HepG2 (cell line): ENCODE data around the gene PLEKHG4. TPM values are rescaled to one million over a fixed set of nuclear protein-coding genes. Genes with fewer than 3 reads are reported as not detected.

Source experiments
- GLI4 ChIP-seq: sonication (generic); formaldehyde crosslinking; IDR thresholded peaks from 2 replicates; pipeline ENCODE4 v1.5.1; 2020; ENCODE audit warnings: missing genetic modification reagents, mild to moderate bottlenecking, moderate library complexity, borderline replicate concordance
- IRX3 ChIP-seq: sonication (generic); formaldehyde crosslinking; IDR thresholded peaks from 2 replicates; pipeline ENCODE4 v1.8.1; 2023; ENCODE audit warnings: mild to moderate bottlenecking, low read depth, missing genetic modification reagents, borderline replicate concordance
- JARID2 ChIP-seq: sonication (generic); formaldehyde crosslinking; IDR thresholded peaks from 2 replicates; pipeline ENCODE4 v1.8.1; 2023; ENCODE audit warnings: missing genetic modification reagents, inconsistent platforms; ENCODE audit not compliant: insufficient replicate concordance
- NR1H2 ChIP-seq: sonication (generic); formaldehyde crosslinking; IDR thresholded peaks from 2 replicates; pipeline ENCODE4 v1.8.1; 2022; ENCODE audit warnings: low read depth, missing genetic modification reagents, borderline replicate concordance
- SP140L ChIP-seq: sonication (generic); formaldehyde crosslinking; IDR thresholded peaks from 2 replicates; pipeline ENCODE4 v1.4.0; 2020; ENCODE audit warnings: missing genetic modification reagents, borderline replicate concordance
- ZNF274 ChIP-seq: sonication (generic); formaldehyde crosslinking; IDR thresholded peaks from 2 replicates; pipeline ENCODE4 v1.5.1; 2020; ENCODE audit warnings: mild to moderate bottlenecking, missing genetic modification reagents
- ZNF557 ChIP-seq: sonication (generic); formaldehyde crosslinking; IDR thresholded peaks from 2 replicates; pipeline ENCODE4 v1.4.0; 2020; ENCODE audit warnings: missing genetic modification reagents
- ZNF850 ChIP-seq: sonication (generic); formaldehyde crosslinking; conservative IDR thresholded peaks from 2 replicates; pipeline ENCODE4 v1.9.0; 2021; ENCODE audit warnings: mild to moderate bottlenecking, missing genetic modification reagents
- polyA plus RNA-seq, 8 experiments: library from polyadenylated mRNA; depleted of rRNA in 3 of 8; stranded (reverse) in 7 of 8; unstranded in 1 of 8; fragments of >200 nt; fragmentation: Illumina TruSeq in 4 of 8; extraction: Trizol in 4 of 8; gene quantifications; 2 replicates each; pipeline versions ENCODE4 v1.2.1 to v1.2.3, GENCODE V29; 2011 to 2016; ENCODE audit warnings: low read depth in 4 of 8, missing spikeins in 1 of 8, mixed read lengths in 1 of 8; ENCODE audit not compliant: insufficient read depth in 1 of 8
- total RNA-seq, 5 experiments: library from RNA; depleted of rRNA; stranded (reverse); fragments of >200 nt; fragmentation: Illumina TruSeq; extraction: Trizol; gene quantifications; 2 replicates each; pipeline ENCODE4 v1.2.3, GENCODE V29; 2016; ENCODE audit warnings: low read depth in 1 of 5
- TF ChIP-seq, protein P1 (sequence below): sonication (generic); formaldehyde crosslinking; IDR thresholded peaks from 2 replicates; pipeline ENCODE4 v1.4.0; 2020; ENCODE audit warnings: mild to moderate bottlenecking, missing genetic modification reagents, borderline replicate concordance
- TF ChIP-seq, protein P2 (sequence below): sonication (generic); formaldehyde crosslinking; conservative IDR thresholded peaks from 2 replicates; pipeline ENCODE4 v1.4.0; 2020; ENCODE audit warnings: missing genetic modification reagents
- TF ChIP-seq, protein P3 (sequence below): IDR thresholded peaks from 2 replicates; pipeline ENCODE4 v1.6.1; 2016; ENCODE audit warnings: mild to moderate bottlenecking
- TF ChIP-seq, protein P4 (sequence below): sonication (generic); formaldehyde crosslinking; IDR thresholded peaks from 2 replicates; pipeline ENCODE4 v1.5.1; 2020; ENCODE audit warnings: missing genetic modification reagents, mild to moderate bottlenecking, borderline replicate concordance
- TF ChIP-seq, protein P5 (sequence below): sonication (generic); formaldehyde crosslinking; IDR thresholded peaks from 2 replicates; pipeline ENCODE4 v1.4.0; 2020; ENCODE audit warnings: mild to moderate bottlenecking, missing genetic modification reagents, borderline replicate concordance

The PLEKHG4 gene
- total and polyA plus RNA-seq, 2 of the 13 experiments (the other 11 are each of a cell fraction or from before 2014, with no cell fraction given): 7.1 to 13.6 TPM

DNA sequence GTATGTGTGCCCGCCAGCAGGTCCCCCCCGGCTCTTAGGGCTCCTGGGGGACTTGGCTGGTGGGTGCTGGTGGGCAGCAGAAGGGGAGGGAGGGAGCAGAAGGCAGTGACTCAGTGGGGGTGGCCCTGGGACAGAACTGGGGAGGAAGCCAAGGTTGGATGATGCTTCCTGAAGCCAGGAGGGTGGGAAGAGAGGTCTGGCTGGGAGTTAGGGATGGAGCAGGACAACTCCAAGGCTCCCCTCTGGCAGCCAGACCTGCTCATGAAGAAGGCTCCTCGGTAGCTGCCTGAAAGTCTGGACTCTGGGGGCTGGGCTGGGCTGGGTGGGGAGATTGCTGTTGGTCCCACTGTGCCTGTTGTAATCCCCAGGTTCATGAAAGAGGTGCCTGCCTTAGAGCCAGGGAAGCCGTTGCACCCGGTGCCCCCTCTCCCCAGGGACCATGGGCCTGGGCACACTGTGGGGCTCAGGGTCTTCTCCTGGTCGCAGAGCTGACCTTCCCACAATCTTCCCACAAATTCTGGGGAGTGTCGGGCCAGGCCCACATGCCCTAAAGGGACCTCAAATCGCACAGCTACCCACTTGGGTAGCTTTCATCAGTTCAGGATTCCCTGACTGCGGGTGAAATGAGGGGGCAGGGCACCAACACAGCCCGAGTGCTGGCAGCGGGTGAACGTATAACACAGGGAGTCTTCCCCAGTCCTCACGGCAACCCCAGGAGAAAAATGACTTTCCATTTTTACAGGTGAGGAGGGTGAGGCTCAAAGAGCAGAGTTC lies 1.1 kb upstream of the PLEKHG4 start (continued):
- TF ChIP-seq, protein P1, sequence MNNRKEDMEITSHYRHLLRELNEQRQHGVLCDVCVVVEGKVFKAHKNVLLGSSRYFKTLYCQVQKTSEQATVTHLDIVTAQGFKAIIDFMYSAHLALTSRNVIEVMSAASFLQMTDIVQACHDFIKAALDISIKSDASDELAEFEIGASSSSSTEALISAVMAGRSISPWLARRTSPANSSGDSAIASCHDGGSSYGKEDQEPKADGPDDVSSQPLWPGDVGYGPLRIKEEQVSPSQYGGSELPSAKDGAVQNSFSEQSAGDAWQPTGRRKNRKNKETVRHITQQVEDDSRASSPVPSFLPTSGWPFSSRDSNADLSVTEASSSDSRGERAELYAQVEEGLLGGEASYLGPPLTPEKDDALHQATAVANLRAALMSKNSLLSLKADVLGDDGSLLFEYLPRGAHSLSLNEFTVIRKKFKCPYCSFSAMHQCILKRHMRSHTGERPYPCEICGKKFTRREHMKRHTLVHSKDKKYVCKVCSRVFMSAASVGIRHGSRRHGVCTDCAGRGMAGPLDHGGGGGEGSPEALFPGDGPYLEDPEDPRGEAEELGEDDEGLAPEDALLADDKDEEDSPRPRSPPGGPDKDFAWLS (CRISPR knock-in tag): no peak
- TF ChIP-seq ZNF557 (CRISPR knock-in tag) (no peak), SP140L (CRISPR knock-in tag) (no peak), ZNF274 (CRISPR knock-in tag) (0 out of 2 replicates have a peak, but pooled peaks have one; percentile 17), IRX3 (CRISPR knock-in tag) (no peak), JARID2 (CRISPR knock-in tag) (peak; percentile 3), ZNF850 (CRISPR knock-in tag) (0 out of 2 replicates have a peak, but pooled peaks have one; percentile 52), NR1H2 (CRISPR knock-in tag) (no peak), GLI4 (0 out of 2 replicates have a peak, but pooled peaks have one; percentile 14)
- TF ChIP-seq, protein P2, sequence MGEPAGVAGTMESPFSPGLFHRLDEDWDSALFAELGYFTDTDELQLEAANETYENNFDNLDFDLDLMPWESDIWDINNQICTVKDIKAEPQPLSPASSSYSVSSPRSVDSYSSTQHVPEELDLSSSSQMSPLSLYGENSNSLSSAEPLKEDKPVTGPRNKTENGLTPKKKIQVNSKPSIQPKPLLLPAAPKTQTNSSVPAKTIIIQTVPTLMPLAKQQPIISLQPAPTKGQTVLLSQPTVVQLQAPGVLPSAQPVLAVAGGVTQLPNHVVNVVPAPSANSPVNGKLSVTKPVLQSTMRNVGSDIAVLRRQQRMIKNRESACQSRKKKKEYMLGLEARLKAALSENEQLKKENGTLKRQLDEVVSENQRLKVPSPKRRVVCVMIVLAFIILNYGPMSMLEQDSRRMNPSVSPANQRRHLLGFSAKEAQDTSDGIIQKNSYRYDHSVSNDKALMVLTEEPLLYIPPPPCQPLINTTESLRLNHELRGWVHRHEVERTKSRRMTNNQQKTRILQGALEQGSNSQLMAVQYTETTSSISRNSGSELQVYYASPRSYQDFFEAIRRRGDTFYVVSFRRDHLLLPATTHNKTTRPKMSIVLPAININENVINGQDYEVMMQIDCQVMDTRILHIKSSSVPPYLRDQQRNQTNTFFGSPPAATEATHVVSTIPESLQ (CRISPR knock-in tag): no peak
- TF ChIP-seq, protein P3, sequence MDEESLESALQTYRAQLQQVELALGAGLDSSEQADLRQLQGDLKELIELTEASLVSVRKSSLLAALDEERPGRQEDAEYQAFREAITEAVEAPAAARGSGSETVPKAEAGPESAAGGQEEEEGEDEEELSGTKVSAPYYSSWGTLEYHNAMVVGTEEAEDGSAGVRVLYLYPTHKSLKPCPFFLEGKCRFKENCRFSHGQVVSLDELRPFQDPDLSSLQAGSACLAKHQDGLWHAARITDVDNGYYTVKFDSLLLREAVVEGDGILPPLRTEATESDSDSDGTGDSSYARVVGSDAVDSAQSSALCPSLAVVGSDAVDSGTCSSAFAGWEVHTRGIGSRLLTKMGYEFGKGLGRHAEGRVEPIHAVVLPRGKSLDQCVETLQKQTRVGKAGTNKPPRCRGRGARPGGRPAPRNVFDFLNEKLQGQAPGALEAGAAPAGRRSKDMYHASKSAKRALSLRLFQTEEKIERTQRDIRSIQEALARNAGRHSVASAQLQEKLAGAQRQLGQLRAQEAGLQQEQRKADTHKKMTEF (CRISPR knock-in tag): 0 out of 2 replicates have a peak, but pooled peaks have one; percentile 20
- TF ChIP-seq, protein P4, sequence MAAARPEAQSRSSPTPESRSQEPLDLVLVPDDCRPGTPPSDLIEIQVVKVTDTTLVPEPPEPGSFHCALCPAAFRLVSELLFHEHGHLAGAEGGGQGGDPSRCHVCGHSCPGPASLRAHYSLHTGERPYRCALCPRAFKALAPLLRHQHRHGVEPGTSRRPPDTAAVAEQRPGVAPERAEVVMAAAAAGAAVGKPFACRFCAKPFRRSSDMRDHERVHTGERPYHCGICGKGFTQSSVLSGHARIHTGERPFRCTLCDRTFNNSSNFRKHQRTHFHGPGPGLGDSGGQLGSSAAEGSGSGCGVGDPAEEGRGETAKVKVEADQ (CRISPR knock-in tag): no peak
- TF ChIP-seq, protein P5, sequence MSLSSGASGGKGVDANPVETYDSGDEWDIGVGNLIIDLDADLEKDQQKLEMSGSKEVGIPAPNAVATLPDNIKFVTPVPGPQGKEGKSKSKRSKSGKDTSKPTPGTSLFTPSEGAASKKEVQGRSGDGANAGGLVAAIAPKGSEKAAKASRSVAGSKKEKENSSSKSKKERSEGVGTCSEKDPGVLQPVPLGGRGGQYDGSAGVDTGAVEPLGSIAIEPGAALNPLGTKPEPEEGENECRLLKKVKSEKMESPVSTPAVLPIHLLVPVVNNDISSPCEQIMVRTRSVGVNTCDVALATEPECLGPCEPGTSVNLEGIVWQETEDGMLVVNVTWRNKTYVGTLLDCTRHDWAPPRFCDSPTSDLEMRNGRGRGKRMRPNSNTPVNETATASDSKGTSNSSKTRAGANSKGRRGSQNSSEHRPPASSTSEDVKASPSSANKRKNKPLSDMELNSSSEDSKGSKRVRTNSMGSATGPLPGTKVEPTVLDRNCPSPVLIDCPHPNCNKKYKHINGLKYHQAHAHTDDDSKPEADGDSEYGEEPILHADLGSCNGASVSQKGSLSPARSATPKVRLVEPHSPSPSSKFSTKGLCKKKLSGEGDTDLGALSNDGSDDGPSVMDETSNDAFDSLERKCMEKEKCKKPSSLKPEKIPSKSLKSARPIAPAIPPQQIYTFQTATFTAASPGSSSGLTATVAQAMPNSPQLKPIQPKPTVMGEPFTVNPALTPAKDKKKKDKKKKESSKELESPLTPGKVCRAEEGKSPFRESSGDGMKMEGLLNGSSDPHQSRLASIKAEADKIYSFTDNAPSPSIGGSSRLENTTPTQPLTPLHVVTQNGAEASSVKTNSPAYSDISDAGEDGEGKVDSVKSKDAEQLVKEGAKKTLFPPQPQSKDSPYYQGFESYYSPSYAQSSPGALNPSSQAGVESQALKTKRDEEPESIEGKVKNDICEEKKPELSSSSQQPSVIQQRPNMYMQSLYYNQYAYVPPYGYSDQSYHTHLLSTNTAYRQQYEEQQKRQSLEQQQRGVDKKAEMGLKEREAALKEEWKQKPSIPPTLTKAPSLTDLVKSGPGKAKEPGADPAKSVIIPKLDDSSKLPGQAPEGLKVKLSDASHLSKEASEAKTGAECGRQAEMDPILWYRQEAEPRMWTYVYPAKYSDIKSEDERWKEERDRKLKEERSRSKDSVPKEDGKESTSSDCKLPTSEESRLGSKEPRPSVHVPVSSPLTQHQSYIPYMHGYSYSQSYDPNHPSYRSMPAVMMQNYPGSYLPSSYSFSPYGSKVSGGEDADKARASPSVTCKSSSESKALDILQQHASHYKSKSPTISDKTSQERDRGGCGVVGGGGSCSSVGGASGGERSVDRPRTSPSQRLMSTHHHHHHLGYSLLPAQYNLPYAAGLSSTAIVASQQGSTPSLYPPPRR (CRISPR knock-in tag): no peak
